Upper lobe of left lung (tissue), 6 donors: ENCODE data around the gene ELAC1. TPM values are rescaled to one million over a fixed set of nuclear protein-coding genes. Genes with fewer than 3 reads are reported as not detected.

Experiments
- ATAC-seq, 2 donors: fragments of 200-7000 bp; cut with Tn5 transposase; one replicate each; pipeline ENCODE4 v1.9.1; 2022; ENCODE audit warnings: mild to moderate bottlenecking in 2 of 2, moderate library complexity in 2 of 2; ENCODE audit not compliant: low FRiP score in 2 of 2
- DNase-seq, 2 donors: peaks; one replicate each; pipeline ENCODE4 v3.0.0-alpha.2; 2019 to 2020
- H3K27ac ChIP-seq, 4 donors: fragments of 200-600 bp; sonication (generic); one replicate each; pipeline ENCODE4 v1.5.1; 2016 to 2019
- H3K27me3 ChIP-seq, 4 donors: fragments of 200-600 bp; sonication (generic); one replicate each; pipeline ENCODE4 v1.5.1; 2017 to 2019
- H3K36me3 ChIP-seq, 4 donors: fragments of 200-600 bp; sonication (generic); one replicate each; pipeline ENCODE4 v1.5.1; 2016 to 2019
- H3K4me1 ChIP-seq, 4 donors: fragments of 200-600 bp; sonication (generic); one replicate each; pipeline ENCODE4 v1.5.1; 2018 to 2019
- H3K4me3 ChIP-seq, 4 donors: fragments of 200-600 bp; sonication (generic); one replicate each; pipeline ENCODE4 v1.5.1; 2017 to 2019; ENCODE audit warnings: mild to moderate bottlenecking in 2 of 4, moderate library complexity in 1 of 4
- H3K9me3 ChIP-seq, 4 donors: fragments of 200-600 bp; sonication (generic); one replicate each; pipeline ENCODE4 v1.5.1; 2018 to 2019
- CTCF ChIP-seq, 6 experiments: fragments of 450-650 bp in 4 of 6; fragments of 200-600 bp in 2 of 6; sonication (generic) in 2 of 6; IDR thresholded peaks; one replicate each; pipeline ENCODE4 v1.5.1; 2016 to 2019; ENCODE audit warnings: antibody characterized with exemption in 6 of 6
- EP300 ChIP-seq, 4 donors: sonication (generic); formaldehyde crosslinking; IDR thresholded peaks; one replicate each; pipeline ENCODE4 v1.5.1; 2017; ENCODE audit warnings: antibody characterized with exemption in 4 of 4, control low read depth in 2 of 4
- POLR2A ChIP-seq, 4 donors: fragments of 450-650 bp; IDR thresholded peaks; one replicate each; pipeline ENCODE4 v1.5.1; 2016 to 2017; ENCODE audit warnings: antibody characterized with exemption in 4 of 4, mild to moderate bottlenecking in 2 of 4
- POLR2AphosphoS5 ChIP-seq, 2 donors: sonication (generic); formaldehyde crosslinking; IDR thresholded peaks; one replicate each; pipeline ENCODE4 v1.5.1; 2017; ENCODE audit warnings: antibody characterized with exemption in 2 of 2
- WGBS, 2 donors: methylation state at CpG; one replicate each; pipeline ENCODE4 v1.1.5; 2017 to 2018; 5-methylcytosine and 5-hydroxymethylcytosine counted together
- total RNA-seq, 6 donors: library from RNA; depleted of rRNA in 4 of 6; stranded (reverse); fragments of >200 nt in 4 of 6; gene quantifications; one replicate each; pipeline versions ENCODE4 v1.1.0 to v1.2.1, GENCODE V29; 2016 to 2021
- donor health status: DM: no; HTN: no; CAD: no; lungs with moderate emphysema.
- donor health status: DM: no; HTN: yes; CAD: no; lungs with severe emphysema.

ELAC1 gene
- total RNA-seq, 6 donors from 2014 or later, result 2.3 to 11.9 (median 9.3) TPM

- no peak overlapping the region for H3K27ac ChIP-seq
- no peak overlapping the region for H3K4me3 ChIP-seq
- no peaks in the 10 kb centered on the region for H3K9me3 ChIP-seq
- 95 to 100% methylated on average over 1 of the region's 1 CpG for WGBS, 2 donors
- no peak for DNase-seq
- TF ChIP-seq CTCF (IDR thresholded peaks at IDR 0.05), result no peak
- no peak for TF ChIP-seq POLR2A (IDR thresholded peaks at IDR 0.05)
- no peak for TF ChIP-seq POLR2AphosphoS5 (IDR thresholded peaks at IDR 0.05)
- no peak for TF ChIP-seq EP300 (IDR thresholded peaks at IDR 0.05)
- no peak for ATAC-seq
- no peaks in the 10 kb centered on the region for H3K27me3 ChIP-seq
- no peaks in the 10 kb centered on the region for H3K36me3 ChIP-seq
- peaks cover 0 to 11% (median 4%) of the 10 kb centered on the region in 4 donors for H3K4me1 ChIP-seq
These were observed 39.9 kb downstream of the ELAC1 start for GRCh38 chr18:51007790-51008139.

- peak; percentile 19 to 56 for TF ChIP-seq POLR2AphosphoS5 (IDR thresholded peaks at IDR 0.05)
- no peak for TF ChIP-seq POLR2A (IDR thresholded peaks at IDR 0.05)
- TF ChIP-seq EP300 (IDR thresholded peaks at IDR 0.05), result peak in 1 of 4 donors; percentile 78
- no peak for TF ChIP-seq CTCF (IDR thresholded peaks at IDR 0.05)
- Histone ChIP-seq H3K4me1 (peaks cover 0 to 11% (median 4%) of the 10 kb centered on the region in 4 donors), H3K36me3 (no peaks in the 10 kb centered on the region), H3K9me3 (no peaks in the 10 kb centered on the region), H3K27me3 (no peaks in the 10 kb centered on the region), H3K4me3 (no peak overlapping the region), H3K27ac (no peak overlapping the region)
- ATAC-seq (peak; percentile 75 to 82), DNase-seq (peak in 1 of 2 donors; percentile 63)
These were observed 41.2 kb downstream of the ELAC1 start for GRCh38 chr18:51009072-51009471.

- DNase-seq, result no peak
- H3K4me3 ChIP-seq, result no peak overlapping the region
These were observed 42.4 kb downstream of the ELAC1 start for GRCh38 chr18:51010218-51010617.

GRCh38 chr18:51011709-51012108 lies 43.9 kb downstream of the ELAC1 start:
- DNase-seq (no peak), ATAC-seq (no peak)
- no peak overlapping the region for H3K4me3 ChIP-seq
- H3K27ac ChIP-seq, result no peak overlapping the region
- WGBS, 2 donors, result 77 to 88% methylated on average over 3 of the region's 3 CpGs
- no peaks in the 10 kb centered on the region for H3K27me3 ChIP-seq
- H3K9me3 ChIP-seq, result no peaks in the 10 kb centered on the region
- H3K4me1 ChIP-seq, result peaks cover 0 to 11% (median 4%) of the 10 kb centered on the region in 4 donors
- TF ChIP-seq POLR2A (IDR thresholded peaks at IDR 0.05) (no peak), CTCF (IDR thresholded peaks at IDR 0.05) (no peak), EP300 (IDR thresholded peaks at IDR 0.05) (no peak), POLR2AphosphoS5 (IDR thresholded peaks at IDR 0.05) (no peak)
- no peaks in the 10 kb centered on the region for H3K36me3 ChIP-seq

More at GRCh38 chr18:51010218-51010617, 42.4 kb downstream of the ELAC1 start:
- peaks cover 0 to 11% (median 4%) of the 10 kb centered on the region in 4 donors for H3K4me1 ChIP-seq
- TF ChIP-seq CTCF (IDR thresholded peaks at IDR 0.05) (no peak), POLR2AphosphoS5 (IDR thresholded peaks at IDR 0.05) (no peak), POLR2A (IDR thresholded peaks at IDR 0.05) (no peak), EP300 (IDR thresholded peaks at IDR 0.05) (no peak)
- H3K27ac ChIP-seq, result no peak overlapping the region
- no peaks in the 10 kb centered on the region for H3K9me3 ChIP-seq
- no peaks in the 10 kb centered on the region for H3K36me3 ChIP-seq
- no peaks in the 10 kb centered on the region for H3K27me3 ChIP-seq
- no peak for ATAC-seq

GRCh38 chr18:51012441-51012840 lies 44.6 kb downstream of the ELAC1 start:
- no peak overlapping the region for H3K27ac ChIP-seq
- H3K27me3 ChIP-seq, result no peaks in the 10 kb centered on the region
- TF ChIP-seq POLR2AphosphoS5 (IDR thresholded peaks at IDR 0.05), result no peak
- WGBS, 2 donors, result 88 to 91% methylated on average over 3 of the region's 3 CpGs
- H3K4me1 ChIP-seq, result peaks cover 0 to 11% (median 4%) of the 10 kb centered on the region in 4 donors
- DNase-seq, result no peak
- no peaks in the 10 kb centered on the region for H3K9me3 ChIP-seq
- H3K4me3 ChIP-seq, result no peak overlapping the region
- H3K36me3 ChIP-seq, result no peaks in the 10 kb centered on the region
- no peak for ATAC-seq
